ENCODE data around the gene CD3D. TPM values are rescaled to one million over a fixed set of nuclear protein-coding genes. Genes with fewer than 3 reads are reported as not detected.

Gene CD3D
- total and polyA plus RNA-seq, 2 donors (not counting 3 experiments of a cell fraction or from before 2014, with no cell fraction given) = not detected

DNA sequence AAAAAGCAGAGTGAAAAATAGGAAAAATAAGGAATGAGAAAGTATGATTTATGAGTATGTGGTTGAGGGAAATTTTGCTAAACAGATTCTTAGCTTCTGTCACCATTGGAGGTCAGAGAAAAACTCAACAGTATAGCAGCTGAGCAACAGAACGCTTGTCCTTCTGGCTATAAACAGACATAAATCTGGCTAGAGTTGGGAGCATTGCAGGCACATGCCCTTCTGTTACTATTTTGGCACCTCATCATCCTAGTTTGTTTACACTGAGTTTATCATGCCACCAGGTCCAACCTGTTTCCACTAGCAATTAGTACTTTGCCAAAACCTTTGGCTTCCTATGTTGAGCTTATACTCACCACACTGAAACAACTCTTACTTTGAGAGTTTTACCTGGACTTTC, 23.8 kb upstream of the CD3D start:
- no peaks in the 10 kb centered on the region for H3K9me1 ChIP-seq (replicated peaks; ENCODE audit: control insufficient read depth, extremely low read depth, insufficient read depth, low read length)
- no peaks in the 10 kb centered on the region for H4K20me1 ChIP-seq (replicated peaks; ENCODE audit: control insufficient read depth, extremely low read depth, insufficient read depth, low read length)
- ChIA-PET CTCF (interaction anchor here (1.0 to 1.2 kb wide), 2 partner anchors 12 to 71 kb away, joined by 3 read pairs; no protein-coding TSS in a partner anchor), POLR2A (no interaction called here)
- dilution Hi-C loops (cut with MboI; ENCODE audit: extremely low pct_ligation_motif_present, low sequenced_read_pairs) = no loop called here
- no peaks in the 10 kb centered on the region for H3K9me3 ChIP-seq (replicated peaks; ENCODE audit: control insufficient read depth, insufficient read depth, low read length)
- H3K4me1 ChIP-seq (ENCODE audit: control insufficient read depth, extremely low read depth, insufficient read depth, low read length) = no peaks in the 10 kb centered on the region
- no peak for FAIRE-seq
- peaks cover 9 to 14% of the 10 kb centered on the region in 2 experiments for H3K36me3 ChIP-seq (ENCODE audit: control insufficient read depth in 2 of 2, extremely low read depth in 1 of 2, insufficient read depth in 2 of 2, low read length in 2 of 2)
- TF ChIP-seq, protein P1, sequence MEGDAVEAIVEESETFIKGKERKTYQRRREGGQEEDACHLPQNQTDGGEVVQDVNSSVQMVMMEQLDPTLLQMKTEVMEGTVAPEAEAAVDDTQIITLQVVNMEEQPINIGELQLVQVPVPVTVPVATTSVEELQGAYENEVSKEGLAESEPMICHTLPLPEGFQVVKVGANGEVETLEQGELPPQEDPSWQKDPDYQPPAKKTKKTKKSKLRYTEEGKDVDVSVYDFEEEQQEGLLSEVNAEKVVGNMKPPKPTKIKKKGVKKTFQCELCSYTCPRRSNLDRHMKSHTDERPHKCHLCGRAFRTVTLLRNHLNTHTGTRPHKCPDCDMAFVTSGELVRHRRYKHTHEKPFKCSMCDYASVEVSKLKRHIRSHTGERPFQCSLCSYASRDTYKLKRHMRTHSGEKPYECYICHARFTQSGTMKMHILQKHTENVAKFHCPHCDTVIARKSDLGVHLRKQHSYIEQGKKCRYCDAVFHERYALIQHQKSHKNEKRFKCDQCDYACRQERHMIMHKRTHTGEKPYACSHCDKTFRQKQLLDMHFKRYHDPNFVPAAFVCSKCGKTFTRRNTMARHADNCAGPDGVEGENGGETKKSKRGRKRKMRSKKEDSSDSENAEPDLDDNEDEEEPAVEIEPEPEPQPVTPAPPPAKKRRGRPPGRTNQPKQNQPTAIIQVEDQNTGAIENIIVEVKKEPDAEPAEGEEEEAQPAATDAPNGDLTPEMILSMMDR (IDR thresholded peaks at IDR 0.05; ENCODE audit: extremely low read depth in 1 of 2, insufficient read depth in 1 of 2, low read depth in 1 of 2, low read length in 2 of 2) = no peak
- TF ChIP-seq POLR2AphosphoS5 (IDR thresholded peaks at IDR 0.05; ENCODE audit: insufficient read depth, low read depth, low read length) (no peak), JUN (IDR thresholded peaks at IDR 0.05; ENCODE audit: borderline replicate concordance, insufficient read depth, insufficient read length, low read depth) (no peak), POLR2A (IDR thresholded peaks at IDR 0.05; ENCODE audit: low read depth, low read length) (no peak), EZH2 (IDR thresholded peaks at IDR 0.05; ENCODE audit: borderline replicate concordance, low read depth, low read length, severe bottlenecking) (no peak)
- H3K4me3 ChIP-seq (replicated peaks in 1 of 3; ENCODE audit: insufficient read depth in 1 of 3, low read depth in 1 of 3, low read length in 3 of 3) = no peak overlapping the region
- H2AFZ ChIP-seq (ENCODE audit: low read depth, low read length) = no peak overlapping the region
- no peak overlapping the region for H3K4me2 ChIP-seq (ENCODE audit: insufficient read depth, low read length)
- H3K27me3 ChIP-seq (ENCODE audit: control insufficient read depth in 2 of 2, insufficient read depth in 2 of 2, low read length in 2 of 2) = no peaks in the 10 kb centered on the region
- no TSS peak for BruUV-seq (replicated peaks)
- intact Hi-C loops (cut with micrococcal nuclease) = no loop called here
- H3K9ac ChIP-seq (replicated peaks; ENCODE audit: extremely low read depth, insufficient read depth, low read length) = no peak overlapping the region
- no peak for DNase-seq (ENCODE audit: low read depth, low spot score)
- H3K27ac ChIP-seq (ENCODE audit: insufficient read depth, low read depth, low read length) = no peak overlapping the region
- H3K79me2 ChIP-seq (ENCODE audit: control insufficient read depth, insufficient read depth, low read length) = peaks cover 14% of the 10 kb centered on the region
